Measurements from ENCODE around the gene STK16. TPM values are rescaled to one million over a fixed set of nuclear protein-coding genes. Genes with fewer than 3 reads are reported as not detected.
A peak's percentile ranks its signal among the peaks of the same experiment; 100 is the strongest.

STK16 gene
- total RNA-seq, 2 experiments from 2014 or later: 11.2 to 14.1 TPM

DNA sequence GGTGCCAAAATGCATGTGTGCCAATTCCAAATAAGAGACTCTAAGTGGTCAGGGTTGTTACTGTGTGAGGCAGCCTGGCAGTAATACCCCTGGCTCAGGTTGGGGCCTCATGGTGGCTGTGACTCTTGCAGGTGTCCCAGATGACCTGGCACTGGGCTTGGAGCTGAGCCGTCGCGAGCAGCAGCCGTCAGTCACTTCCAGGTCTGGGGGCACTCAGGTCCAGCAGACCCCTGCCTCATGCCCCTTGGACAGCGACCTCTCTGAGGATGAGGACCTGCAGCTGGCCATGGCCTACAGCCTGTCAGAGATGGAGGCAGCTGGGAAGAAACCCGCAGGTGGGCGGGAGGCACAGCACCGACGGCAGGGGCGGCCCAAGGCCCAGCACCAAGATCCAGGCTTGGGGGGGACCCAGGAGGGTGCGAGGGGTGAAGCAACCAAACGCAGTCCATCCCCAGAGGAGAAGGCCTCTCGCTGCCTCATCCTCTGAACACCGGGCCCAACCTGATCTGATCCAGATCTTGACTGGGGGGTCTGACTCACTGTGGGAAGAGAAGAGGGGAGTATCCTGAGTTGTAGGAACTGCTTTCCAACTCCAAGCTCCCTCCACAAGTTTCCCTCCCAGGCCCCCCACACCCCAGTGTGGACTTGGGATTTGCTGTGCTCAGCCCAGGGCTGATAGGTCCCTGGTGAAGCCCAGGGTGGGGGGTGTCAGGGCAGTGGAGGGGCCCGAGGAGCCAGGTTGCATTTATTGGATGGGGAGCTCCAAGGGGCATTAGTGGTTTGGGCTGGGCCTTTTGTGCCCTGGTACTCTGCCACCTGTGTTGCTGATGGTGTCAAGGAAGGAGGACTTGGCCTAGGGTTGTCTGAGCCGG lies 39.5 kb downstream of the STK16 start:
- Mint-ChIP-seq H3K36me3 (ENCODE audit: low read depth) (peaks cover 63% of the 10 kb centered on the region), H3K4me1 (ENCODE audit: low read depth) (peaks cover 20% of the 10 kb centered on the region), H3K9me3 (no peaks in the 10 kb centered on the region), H3K27me3 (no peaks in the 10 kb centered on the region), H3K27ac (no peak overlapping the region), H3K4me3 (no peak overlapping the region)
- no peak overlapping the region for H3K4me3 ChIP-seq (ENCODE audit: low read length)
- ATAC-seq (ENCODE audit: poor library complexity) (no peak), DNase-seq (no peak)
- TF ChIP-seq, protein P1, sequence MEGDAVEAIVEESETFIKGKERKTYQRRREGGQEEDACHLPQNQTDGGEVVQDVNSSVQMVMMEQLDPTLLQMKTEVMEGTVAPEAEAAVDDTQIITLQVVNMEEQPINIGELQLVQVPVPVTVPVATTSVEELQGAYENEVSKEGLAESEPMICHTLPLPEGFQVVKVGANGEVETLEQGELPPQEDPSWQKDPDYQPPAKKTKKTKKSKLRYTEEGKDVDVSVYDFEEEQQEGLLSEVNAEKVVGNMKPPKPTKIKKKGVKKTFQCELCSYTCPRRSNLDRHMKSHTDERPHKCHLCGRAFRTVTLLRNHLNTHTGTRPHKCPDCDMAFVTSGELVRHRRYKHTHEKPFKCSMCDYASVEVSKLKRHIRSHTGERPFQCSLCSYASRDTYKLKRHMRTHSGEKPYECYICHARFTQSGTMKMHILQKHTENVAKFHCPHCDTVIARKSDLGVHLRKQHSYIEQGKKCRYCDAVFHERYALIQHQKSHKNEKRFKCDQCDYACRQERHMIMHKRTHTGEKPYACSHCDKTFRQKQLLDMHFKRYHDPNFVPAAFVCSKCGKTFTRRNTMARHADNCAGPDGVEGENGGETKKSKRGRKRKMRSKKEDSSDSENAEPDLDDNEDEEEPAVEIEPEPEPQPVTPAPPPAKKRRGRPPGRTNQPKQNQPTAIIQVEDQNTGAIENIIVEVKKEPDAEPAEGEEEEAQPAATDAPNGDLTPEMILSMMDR (IDR thresholded peaks at IDR 0.05): no peak
- peaks cover 21% of the 10 kb centered on the region for H3K4me1 ChIP-seq (ENCODE audit: insufficient read depth, low read length)
- POLR2A ChIA-PET: interaction anchor here (1.0 to 1.2 kb wide), 2 partner anchors 10 to 108 kb away, joined by 3 to 5 read pairs; partner anchors contain the start of gene CNPPD1
- peaks cover 58% of the 10 kb centered on the region for H3K36me3 ChIP-seq (ENCODE audit: insufficient read depth, low read length)
- H3K27ac ChIP-seq (ENCODE audit: low read depth in 1 of 2, low read length in 2 of 2): peak overlapping the region in 1 of 2 donors; percentile 13
- CTCF ChIA-PET: interaction anchor here (12.0 kb wide), 1 partner anchor 10 kb away, joined by 190 read pairs; no protein-coding TSS in a partner anchor
- no peaks in the 10 kb centered on the region for H3K27me3 ChIP-seq (ENCODE audit: control insufficient read depth in 1 of 2, insufficient read depth in 2 of 2, low read length in 2 of 2)
- no peaks in the 10 kb centered on the region for H3K9me3 ChIP-seq (ENCODE audit: control insufficient read depth in 1 of 2, insufficient read depth in 1 of 2, low read length in 2 of 2)
- intact Hi-C loops (cut with DNase I, micrococcal nuclease): no loop called here

DNA sequence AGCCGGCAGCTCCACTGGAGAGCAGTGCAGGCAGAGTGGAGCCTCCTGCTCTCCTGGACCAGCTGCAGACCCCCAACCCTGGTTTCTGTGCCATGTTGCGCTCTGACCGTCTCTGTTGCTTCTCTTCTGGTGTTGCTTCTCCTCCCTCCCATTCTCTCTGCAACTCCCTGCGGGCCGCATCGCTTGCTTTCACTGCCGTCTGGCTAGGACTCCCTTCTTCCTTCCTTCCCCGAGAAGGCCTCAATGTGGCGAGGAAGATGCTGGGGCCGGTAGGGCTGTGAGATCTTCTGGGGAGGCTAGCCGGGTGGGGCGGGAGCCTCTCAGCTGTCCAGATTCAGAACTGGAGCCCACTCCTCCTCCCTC lies 40.1 kb downstream of the STK16 start:
- Histone ChIP-seq H3K27me3 (ENCODE audit: control insufficient read depth in 1 of 2, insufficient read depth in 2 of 2, low read length in 2 of 2) (no peaks in the 10 kb centered on the region), H3K4me3 (ENCODE audit: low read length) (no peak overlapping the region), H3K9me3 (ENCODE audit: control insufficient read depth in 1 of 2, insufficient read depth in 1 of 2, low read length in 2 of 2) (no peaks in the 10 kb centered on the region), H3K27ac (ENCODE audit: low read depth in 1 of 2, low read length in 2 of 2) (no peak overlapping the region), H3K36me3 (ENCODE audit: insufficient read depth, low read length) (peaks cover 57% of the 10 kb centered on the region), H3K4me1 (ENCODE audit: insufficient read depth, low read length) (peaks cover 15% of the 10 kb centered on the region)
- intact Hi-C loops (cut with DNase I, micrococcal nuclease): no loop called here
- DNase-seq (no peak), ATAC-seq (ENCODE audit: poor library complexity) (no peak)
- TF ChIP-seq, protein P1 (IDR thresholded peaks at IDR 0.05): no peak
- no peak overlapping the region for H3K27ac Mint-ChIP-seq
- POLR2A ChIA-PET: interaction anchor here (1.0 to 1.2 kb wide), 2 partner anchors 9 to 109 kb away, joined by 3 to 5 read pairs; partner anchors contain the start of gene CNPPD1
- no peaks in the 10 kb centered on the region for H3K9me3 Mint-ChIP-seq
- peaks cover 14% of the 10 kb centered on the region for H3K4me1 Mint-ChIP-seq (ENCODE audit: low read depth)
- no peaks in the 10 kb centered on the region for H3K27me3 Mint-ChIP-seq
- CTCF ChIA-PET: interaction anchor here (12.0 kb wide), 1 partner anchor 9 kb away, joined by 190 read pairs; no protein-coding TSS in a partner anchor
- peaks cover 57% of the 10 kb centered on the region for H3K36me3 Mint-ChIP-seq (ENCODE audit: low read depth)
- H3K4me3 Mint-ChIP-seq: no peak overlapping the region

DNA sequence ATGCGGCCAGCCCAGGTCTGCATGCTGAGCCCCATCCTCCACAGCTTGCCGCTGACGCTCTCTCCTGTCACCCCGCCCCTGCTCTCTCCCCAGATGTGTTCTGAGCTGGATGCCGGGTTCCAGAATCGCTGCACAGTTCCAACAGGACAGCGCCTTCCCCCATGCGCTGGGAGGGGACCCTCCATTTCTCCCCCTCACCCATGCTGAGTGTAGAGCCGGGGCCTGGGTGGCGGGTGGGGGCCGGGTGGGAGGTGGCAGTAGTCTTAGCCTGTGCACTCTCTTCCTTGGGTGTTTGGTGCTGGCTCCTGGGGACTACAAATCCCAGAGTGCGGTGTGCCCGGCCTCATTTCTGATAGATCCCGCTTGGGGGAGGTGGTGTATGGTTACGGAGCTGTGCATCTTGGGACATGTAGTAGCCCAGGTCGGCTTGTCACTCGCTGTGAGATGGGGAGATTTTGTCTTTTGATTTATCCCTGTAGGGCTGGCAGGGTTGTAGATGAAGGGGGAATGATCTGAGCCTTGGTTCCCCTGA lies 40.7 kb downstream of the STK16 start:
- H3K27ac Mint-ChIP-seq: peak overlapping the region; percentile 31
- POLR2A ChIA-PET: interaction anchor here (0.8 to 1.6 kb wide), 2 partner anchors 9 to 36 kb away, joined by 3 to 6 read pairs; no protein-coding TSS in a partner anchor

More for the DNA sequence above, 40.7 kb downstream of the STK16 start:
- Histone ChIP-seq H3K4me1 (ENCODE audit: insufficient read depth, low read length) (peaks cover 9% of the 10 kb centered on the region), H3K27me3 (ENCODE audit: control insufficient read depth in 1 of 2, insufficient read depth in 2 of 2, low read length in 2 of 2) (no peaks in the 10 kb centered on the region), H3K9me3 (ENCODE audit: control insufficient read depth in 1 of 2, insufficient read depth in 1 of 2, low read length in 2 of 2) (no peaks in the 10 kb centered on the region), H3K36me3 (ENCODE audit: insufficient read depth, low read length) (peaks cover 51% of the 10 kb centered on the region), H3K27ac (ENCODE audit: low read depth in 1 of 2, low read length in 2 of 2) (no peak overlapping the region), H3K4me3 (ENCODE audit: low read length) (no peak overlapping the region)
- H3K9me3 Mint-ChIP-seq: no peaks in the 10 kb centered on the region
- peaks cover 51% of the 10 kb centered on the region for H3K36me3 Mint-ChIP-seq (ENCODE audit: low read depth)
- CTCF ChIA-PET: interaction anchor here (1.5 to 12.0 kb wide), 2 partner anchors 9 to 32 kb away, joined by 3 to 190 read pairs; no protein-coding TSS in a partner anchor
- ATAC-seq (ENCODE audit: poor library complexity): peak; percentile 25
- intact Hi-C loops (cut with DNase I, micrococcal nuclease): no loop called here
- no peaks in the 10 kb centered on the region for H3K27me3 Mint-ChIP-seq
- DNase-seq: no peak
- TF ChIP-seq, protein P1 (IDR thresholded peaks at IDR 0.05): no peak
- peaks cover 8% of the 10 kb centered on the region for H3K4me1 Mint-ChIP-seq (ENCODE audit: low read depth)
- H3K4me3 Mint-ChIP-seq: no peak overlapping the region
